HEK293T (cell line): Measurements from ENCODE around the gene NACC2.

Experiments used
- CTCF ChIA-PET: fragments of 350-600 bp; formaldehyde crosslinking; extraction: SDS; loops from one replicate; lab custom pipeline; 2021; ENCODE audit warnings: antibody characterized with exemption, inconsistent platforms; lab: Yijun Ruan, JAX
- POLR2A ChIA-PET: fragments of 350-600 bp; formaldehyde crosslinking; extraction: SDS; loops from one replicate; lab custom pipeline; 2020; ENCODE audit warnings: antibody characterized with exemption, inconsistent platforms; lab: Yijun Ruan, JAX
- DNase-seq: peaks from one replicate; pipeline ENCODE4 v3.0.0; 2012; ENCODE audit warnings: mixed read lengths; ENCODE audit errors: extremely low spot score
- ARNT ChIP-seq: fragments of 450-650 bp; IDR thresholded peaks from 2 replicates; pipeline ENCODE4 v1.6.1; 2017; ENCODE audit warnings: mild to moderate bottlenecking
- BHLHE40 ChIP-seq: fragments of 450-650 bp; IDR thresholded peaks from 2 replicates; pipeline ENCODE4 v1.6.1; 2016; ENCODE audit warnings: mild to moderate bottlenecking, moderate library complexity, borderline replicate concordance
- CTBP1 ChIP-seq: fragments of 450-650 bp; IDR thresholded peaks from 2 replicates; pipeline ENCODE4 v1.6.1; 2016; ENCODE audit warnings: borderline replicate concordance
- ELF4 ChIP-seq: fragments of 450-650 bp; IDR thresholded peaks from 2 replicates; pipeline ENCODE4 v1.6.1; 2017; ENCODE audit warnings: antibody characterized with exemption
- FOXA1 ChIP-seq: fragments of 450-650 bp; IDR thresholded peaks from 2 replicates; pipeline ENCODE4 v1.6.1; 2016; ENCODE audit warnings: mild to moderate bottlenecking
- FOXK2 ChIP-seq: fragments of 450-650 bp; IDR thresholded peaks from 2 replicates; pipeline ENCODE4 v1.6.1; 2016; ENCODE audit warnings: mild to moderate bottlenecking
- FOXM1 ChIP-seq: fragments of 450-650 bp; IDR thresholded peaks from 2 replicates; pipeline ENCODE4 v1.6.1; 2017; ENCODE audit warnings: mild to moderate bottlenecking, borderline replicate concordance
- HDGF ChIP-seq: fragments of 450-650 bp; IDR thresholded peaks from 2 replicates; pipeline ENCODE4 v1.6.1; 2017; ENCODE audit warnings: antibody characterized with exemption, borderline replicate concordance
- L3MBTL2 ChIP-seq: fragments of 450-650 bp; conservative IDR thresholded peaks from 2 replicates; pipeline ENCODE4 v1.6.1; 2016; ENCODE audit warnings: mild to moderate bottlenecking
- LEF1 ChIP-seq: fragments of 450-650 bp; IDR thresholded peaks from 2 replicates; pipeline ENCODE4 v1.6.1; 2017; ENCODE audit warnings: mild to moderate bottlenecking, borderline replicate concordance
- NFRKB ChIP-seq: fragments of 450-650 bp; IDR thresholded peaks from 2 replicates; pipeline ENCODE4 v1.6.1; 2016; ENCODE audit warnings: mild to moderate bottlenecking, moderate library complexity
- SP1 ChIP-seq: fragments of 450-650 bp; IDR thresholded peaks from 2 replicates; pipeline ENCODE4 v1.6.1; 2017
- SUZ12 ChIP-seq: fragments of 450-650 bp; IDR thresholded peaks from 2 replicates; pipeline ENCODE4 v1.6.1; 2016; ENCODE audit warnings: mild to moderate bottlenecking
- TARDBP ChIP-seq: fragments of 450-650 bp; IDR thresholded peaks from 2 replicates; pipeline ENCODE4 v1.6.1; 2016
- ZNF384 ChIP-seq: fragments of 450-650 bp; IDR thresholded peaks from 2 replicates; pipeline ENCODE4 v1.6.1; 2016
- TF ChIP-seq, protein P1 (sequence below): fragments of 450-650 bp; IDR thresholded peaks from 2 replicates; pipeline ENCODE4 v1.6.1; 2016

The NACC2 gene

GRCh38 chr9:135965124-135965756 is 129.8 kb downstream of the NACC2 start:
- POLR2A ChIA-PET, result no interaction called here
- no peak for DNase-seq
- TF ChIP-seq SUZ12, result no peak
- TF ChIP-seq ZNF384, result no peak
- no peak for TF ChIP-seq TARDBP
- no peak for TF ChIP-seq FOXA1
- no peak for TF ChIP-seq ELF4
- no peak for TF ChIP-seq SP1
- CTCF ChIA-PET, result no interaction called here

- TF ChIP-seq L3MBTL2 (no peak), FOXA1 (no peak), SUZ12 (no peak), ZNF384 (no peak), CTBP1 (no peak), SP1 (no peak), ARNT (no peak)
- ChIA-PET CTCF (interaction anchor here (0.6 kb wide), 1 partner anchor 31 kb away, joined by 3 read pairs; no protein-coding TSS in a partner anchor), POLR2A (no interaction called here)
Measured at GRCh38 chr9:135963938-135964337, 131.2 kb downstream of the NACC2 start.

GRCh38 chr9:135963338-135963737 is 131.8 kb downstream of the NACC2 start:
- no peak for TF ChIP-seq FOXA1
- TF ChIP-seq NFRKB, result no peak
- no peak for TF ChIP-seq ARNT
- TF ChIP-seq TARDBP, result no peak
- no peak for TF ChIP-seq HDGF
- TF ChIP-seq SUZ12, result no peak
- no peak for TF ChIP-seq LEF1
- no peak for TF ChIP-seq ZNF384
- no peak for TF ChIP-seq SP1
- TF ChIP-seq ELF4, result no peak
- TF ChIP-seq FOXK2, result no peak
- TF ChIP-seq CTBP1, result no peak
- DNase-seq, result no peak
- ChIA-PET POLR2A (no interaction called here), CTCF (interaction anchor here (0.6 kb wide), 1 partner anchor 30 kb away, joined by 3 read pairs; no protein-coding TSS in a partner anchor)

More at GRCh38 chr9:135963938-135964337, 131.2 kb downstream of the NACC2 start:
- DNase-seq, result no peak

DNA sequence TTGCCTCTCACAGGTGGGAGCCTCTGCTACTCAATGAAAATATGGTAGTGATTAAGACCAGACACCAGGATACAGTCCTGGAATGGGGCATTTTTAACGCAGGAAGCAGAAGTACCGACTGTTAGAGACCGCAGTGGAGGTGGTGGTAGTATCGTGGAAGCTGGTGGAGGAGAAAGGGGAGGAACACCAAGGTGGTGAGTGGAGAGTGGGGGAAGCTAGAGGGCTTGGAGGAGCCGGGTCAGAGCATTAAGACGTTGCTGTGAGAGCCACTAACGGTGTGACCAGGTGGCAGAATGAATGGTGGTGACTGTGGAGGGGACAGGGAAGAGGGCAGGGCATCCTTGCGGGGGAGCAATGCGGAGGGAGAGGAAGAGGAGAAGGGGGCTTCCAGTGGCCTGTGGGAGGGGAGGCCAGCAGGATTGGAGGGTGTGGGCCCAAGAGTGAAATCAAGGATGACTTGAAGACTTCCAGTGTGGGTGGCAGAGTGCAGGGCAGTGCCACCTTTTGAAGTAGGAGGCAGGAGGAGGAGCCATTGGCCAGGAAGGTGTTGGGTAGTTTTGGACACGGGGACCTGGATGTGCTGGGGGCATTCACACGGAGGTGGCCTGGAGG is 132.3 kb downstream of the NACC2 start:
- CTCF ChIA-PET, result no interaction called here

DNA sequence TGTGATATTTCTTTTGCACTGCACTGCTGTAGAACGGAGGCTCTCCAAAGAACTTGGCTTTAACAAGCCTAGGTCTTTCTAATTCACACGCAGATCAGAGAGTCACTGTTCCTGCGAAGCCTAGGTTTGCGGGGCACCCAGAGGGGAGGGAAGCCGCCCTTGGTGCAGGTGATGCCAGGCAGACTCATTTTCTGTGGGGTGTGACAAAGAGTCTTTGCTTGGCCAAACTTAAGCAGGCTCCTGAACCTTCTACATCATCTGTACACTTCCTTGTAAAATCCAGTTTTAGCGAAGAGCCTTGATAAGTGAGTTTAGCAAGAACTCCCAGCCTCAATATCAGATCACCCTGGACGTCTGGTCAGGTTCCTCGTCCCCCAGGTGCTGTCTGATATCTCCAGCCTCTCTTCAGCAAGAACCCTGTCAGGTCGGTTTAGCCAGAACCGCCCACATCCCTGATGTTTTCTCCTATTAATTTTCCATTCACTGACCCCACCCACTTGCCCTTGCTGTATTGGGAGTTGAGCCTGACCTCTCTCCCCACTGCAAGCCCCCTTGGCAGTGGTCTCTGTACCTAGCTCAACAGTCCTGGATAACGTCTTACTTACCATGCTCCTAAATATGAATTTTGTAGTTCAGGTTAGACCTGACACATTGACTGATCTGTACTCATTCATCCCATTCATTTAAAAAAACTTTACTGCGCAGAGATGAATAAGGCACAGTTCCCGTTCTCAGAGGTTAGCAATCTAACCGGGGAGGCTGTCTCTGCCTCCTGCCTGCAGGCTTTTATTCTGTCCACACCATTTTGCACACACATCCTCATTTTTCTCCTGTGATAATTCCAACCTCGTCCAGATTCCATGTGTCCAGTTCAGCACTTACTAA is 133.0 kb downstream of the NACC2 start:
- no peak for DNase-seq
- ChIA-PET POLR2A (interaction anchor here (1.0 kb wide), 1 partner anchor 10 kb away, joined by 5 read pairs; no protein-coding TSS in a partner anchor), CTCF (interaction anchor here (0.6 kb wide), 1 partner anchor 179 kb away, joined by 3 read pairs; no protein-coding TSS in a partner anchor)
- TF ChIP-seq ELF4, result no peak
- no peak for TF ChIP-seq FOXA1
- no peak for TF ChIP-seq BHLHE40
- TF ChIP-seq ARNT, result no peak
- TF ChIP-seq LEF1, result no peak
- no peak for TF ChIP-seq FOXM1
- TF ChIP-seq CTBP1, result no peak
- TF ChIP-seq L3MBTL2, result no peak
- TF ChIP-seq HDGF, result no peak
- TF ChIP-seq NFRKB, result no peak
- TF ChIP-seq, protein P1, sequence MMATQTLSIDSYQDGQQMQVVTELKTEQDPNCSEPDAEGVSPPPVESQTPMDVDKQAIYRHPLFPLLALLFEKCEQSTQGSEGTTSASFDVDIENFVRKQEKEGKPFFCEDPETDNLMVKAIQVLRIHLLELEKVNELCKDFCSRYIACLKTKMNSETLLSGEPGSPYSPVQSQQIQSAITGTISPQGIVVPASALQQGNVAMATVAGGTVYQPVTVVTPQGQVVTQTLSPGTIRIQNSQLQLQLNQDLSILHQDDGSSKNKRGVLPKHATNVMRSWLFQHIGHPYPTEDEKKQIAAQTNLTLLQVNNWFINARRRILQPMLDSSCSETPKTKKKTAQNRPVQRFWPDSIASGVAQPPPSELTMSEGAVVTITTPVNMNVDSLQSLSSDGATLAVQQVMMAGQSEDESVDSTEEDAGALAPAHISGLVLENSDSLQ, result no peak
- no peak for TF ChIP-seq TARDBP
- TF ChIP-seq FOXK2, result no peak
- TF ChIP-seq SUZ12, result no peak
- TF ChIP-seq ZNF384, result no peak

More for the DNA sequence above, 132.3 kb downstream of the NACC2 start:
- no peak for DNase-seq
- no peak for TF ChIP-seq SP1
- TF ChIP-seq, protein P1, result no peak
- TF ChIP-seq ARNT, result no peak
- TF ChIP-seq SUZ12, result no peak
- no peak for TF ChIP-seq BHLHE40
- TF ChIP-seq CTBP1, result no peak
- TF ChIP-seq NFRKB, result no peak
- no peak for TF ChIP-seq FOXM1
- no peak for TF ChIP-seq ELF4
- no peak for TF ChIP-seq ZNF384
- TF ChIP-seq HDGF, result no peak
- TF ChIP-seq TARDBP, result no peak
- no peak for TF ChIP-seq L3MBTL2
- TF ChIP-seq FOXA1, result no peak
- no peak for TF ChIP-seq LEF1
- no peak for TF ChIP-seq FOXK2
- POLR2A ChIA-PET, result no interaction called here
